ENCODE data around the gene METAP1.
"Not testable (repeated sequence)": the region's sequence is repeated elsewhere in the genome, so short reads cannot be mapped to it uniquely, and the experiment has no call there.

The METAP1 gene

GRCh38 chr4:99082192-99082591 lies 86.7 kb downstream of the METAP1 start:
- TF ChIP-seq ZFX (IDR thresholded peaks at IDR 0.05), result no peak
- no peak for TF ChIP-seq CTCF (conservative IDR thresholded peaks at IDR 0.05)
- no peak overlapping the region for H3K27ac ChIP-seq

GRCh38 chr4:99084595-99084994 lies 89.1 kb downstream of the METAP1 start:
- no peak overlapping the region for H3K27ac ChIP-seq
- no peak for TF ChIP-seq ZFX (IDR thresholded peaks at IDR 0.05)
- no peak for TF ChIP-seq CTCF (conservative IDR thresholded peaks at IDR 0.05)

- TF ChIP-seq ZFX (IDR thresholded peaks at IDR 0.05), result no peak
- no peak for TF ChIP-seq CTCF (conservative IDR thresholded peaks at IDR 0.05)
- H3K27ac ChIP-seq, result peak overlapping the region; percentile 80
Measured at GRCh38 chr4:99088023-99088449, 92.5 kb downstream of the METAP1 start.

- peak within 1 kb of the TSS; percentile 80 for H3K27ac ChIP-seq
- TF ChIP-seq CTCF (conservative IDR thresholded peaks at IDR 0.05), result no peak
- TF ChIP-seq ZFX (IDR thresholded peaks at IDR 0.05), result no peak
Measured at GRCh38 chr4:99088481-99089365, 93.2 kb downstream of the METAP1 start, which contains the start of gene ADH5. TSS of gene ADH5 (minus strand) at chr4:99088788. CDS start at chr4:99088700, 88 bp downstream.

- TF ChIP-seq ZFX (IDR thresholded peaks at IDR 0.05) (no peak), CTCF (conservative IDR thresholded peaks at IDR 0.05) (no peak)
Measured at GRCh38 chr4:99090481-99091215, 95.1 kb downstream of the METAP1 start.

GRCh38 chr4:99091216-99091575 lies 95.7 kb downstream of the METAP1 start:
- no peak overlapping the region for H3K27ac ChIP-seq
- TF ChIP-seq CTCF (conservative IDR thresholded peaks at IDR 0.05) (no peak), ZFX (IDR thresholded peaks at IDR 0.05) (no peak)

More at GRCh38 chr4:99090481-99091215, 95.1 kb downstream of the METAP1 start:
- no peak overlapping the region for H3K27ac ChIP-seq

GRCh38 chr4:99091841-99092240 lies 96.3 kb downstream of the METAP1 start:
- H3K27ac ChIP-seq, result not testable (repeated sequence)

All from C4-2B (cell line).